NCI-H748 treated with DMSO at 0.1 percent for 48 hours (cell line): Measurements from ENCODE around the gene RHAG.
"Not testable (repeated sequence)": the region's sequence is repeated elsewhere in the genome, so short reads cannot be mapped to it uniquely, and the experiment has no call there.

Source experiments
- DNase-seq: peaks from one replicate; lab custom pipeline; 2025; lab: John Stamatoyannopoulos, UW

The RHAG gene

GRCh38 chr6:49636713-49637349 lies at the start of gene RHAG:
Gene RHAG, minus strand, starts transcription at chr6:49636839. Its CDS starts 27 bp downstream, at chr6:49636812.
- DNase-seq: no peak

- DNase-seq: no peak
These were observed 40.1 kb upstream of the RHAG start for GRCh38 chr6:49676671-49677281.

- no peak for DNase-seq
These were observed 39.2 kb upstream of the RHAG start for GRCh38 chr6:49675816-49676215.

GRCh38 chr6:49668083-49668511 lies 31.5 kb upstream of the RHAG start:
- no peak for DNase-seq

GRCh38 chr6:49666930-49667757 lies 30.5 kb upstream of the RHAG start:
- DNase-seq: no peak

- no peak for DNase-seq
These were observed 29.8 kb upstream of the RHAG start for GRCh38 chr6:49666480-49666879.

- DNase-seq: no peak
These were observed 28.2 kb upstream of the RHAG start for GRCh38 chr6:49664817-49665216.

- not testable (repeated sequence) for DNase-seq
These were observed 27.4 kb upstream of the RHAG start for GRCh38 chr6:49664054-49664453.

- no peak for DNase-seq
These were observed 26.2 kb upstream of the RHAG start for GRCh38 chr6:49662892-49663261.

GRCh38 chr6:49662231-49662891 lies 25.7 kb upstream of the RHAG start:
- DNase-seq: no peak

- DNase-seq: no peak
These were observed 17.3 kb upstream of the RHAG start for GRCh38 chr6:49653942-49654341.

- DNase-seq: no peak
These were observed 16.8 kb upstream of the RHAG start for GRCh38 chr6:49653438-49653837.

GRCh38 chr6:49651239-49651638 lies 14.6 kb upstream of the RHAG start:
- no peak for DNase-seq

GRCh38 chr6:49649988-49650387 lies 13.3 kb upstream of the RHAG start:
- DNase-seq: no peak

- no peak for DNase-seq
These were observed 11.4 kb upstream of the RHAG start for GRCh38 chr6:49648036-49648435.

- no peak for DNase-seq
These were observed 10.8 kb upstream of the RHAG start for GRCh38 chr6:49647476-49647875.

- no peak for DNase-seq
These were observed 10.3 kb upstream of the RHAG start for GRCh38 chr6:49646942-49647341.

GRCh38 chr6:49646130-49646824 lies 9.6 kb upstream of the RHAG start:
- DNase-seq: no peak

- no peak for DNase-seq
These were observed 8.5 kb upstream of the RHAG start for GRCh38 chr6:49645139-49645538.

- no peak for DNase-seq
These were observed 2.7 kb upstream of the RHAG start for GRCh38 chr6:49639177-49639817.

- no peak for DNase-seq
These were observed 702 bp upstream of the RHAG start for GRCh38 chr6:49637350-49637731.
